Measurements from ENCODE around the gene SOX10.

The SOX10 gene

GRCh38 chr22:38016182-38017151 is 32.1 kb upstream of the SOX10 start:
- DNase-seq = no peak

- DNase-seq = no peak
Observed at GRCh38 chr22:38014083-38014482, 29.7 kb upstream of the SOX10 start.

GRCh38 chr22:38012604-38013072 is 28.3 kb upstream of the SOX10 start:
- DNase-seq = no peak

GRCh38 chr22:38009000-38009806 is 24.8 kb upstream of the SOX10 start:
- DNase-seq = no peak

GRCh38 chr22:38007330-38007902 is 23.1 kb upstream of the SOX10 start:
- DNase-seq = no peak

GRCh38 chr22:38006906-38007305 is 22.6 kb upstream of the SOX10 start:
- DNase-seq = no peak

- no peak for DNase-seq
Observed at GRCh38 chr22:38005943-38006342, 21.6 kb upstream of the SOX10 start.

- DNase-seq = no peak
Observed at GRCh38 chr22:37999640-38000272, 15.4 kb upstream of the SOX10 start.

- DNase-seq = no peak
Observed at GRCh38 chr22:37999236-37999635, 14.9 kb upstream of the SOX10 start.

GRCh38 chr22:37998543-37998942 is 14.2 kb upstream of the SOX10 start:
- no peak for DNase-seq

- no peak for DNase-seq
Observed at GRCh38 chr22:37996515-37997246, 12.3 kb upstream of the SOX10 start.

GRCh38 chr22:37996079-37996478 is 11.7 kb upstream of the SOX10 start:
- no peak for DNase-seq

GRCh38 chr22:37995460-37995859 is 11.1 kb upstream of the SOX10 start:
- no peak for DNase-seq

GRCh38 chr22:37994982-37995381 is 10.6 kb upstream of the SOX10 start:
- DNase-seq = no peak

- no peak for DNase-seq
Observed at GRCh38 chr22:37994049-37994448, 9.7 kb upstream of the SOX10 start.

GRCh38 chr22:37991731-37992442 is 7.5 kb upstream of the SOX10 start:
- DNase-seq = no peak

- no peak for DNase-seq
Observed at GRCh38 chr22:37990862-37991261, 6.5 kb upstream of the SOX10 start.

- no peak for DNase-seq
Observed at GRCh38 chr22:37990301-37990700, 5.9 kb upstream of the SOX10 start.

GRCh38 chr22:37989146-37990045 is 5.0 kb upstream of the SOX10 start:
- DNase-seq = no peak

GRCh38 chr22:37986371-37986770 is 2.0 kb upstream of the SOX10 start:
- DNase-seq = no peak

Data from stimulated activated CD4-positive, alpha-beta T cell treated with anti-CD3 and anti-CD28 coated beads, Interleukin-2, amount 100 ng/mL, for 48 hours (primary cell).